ENCODE data around the gene TAF11L13.

DNA sequence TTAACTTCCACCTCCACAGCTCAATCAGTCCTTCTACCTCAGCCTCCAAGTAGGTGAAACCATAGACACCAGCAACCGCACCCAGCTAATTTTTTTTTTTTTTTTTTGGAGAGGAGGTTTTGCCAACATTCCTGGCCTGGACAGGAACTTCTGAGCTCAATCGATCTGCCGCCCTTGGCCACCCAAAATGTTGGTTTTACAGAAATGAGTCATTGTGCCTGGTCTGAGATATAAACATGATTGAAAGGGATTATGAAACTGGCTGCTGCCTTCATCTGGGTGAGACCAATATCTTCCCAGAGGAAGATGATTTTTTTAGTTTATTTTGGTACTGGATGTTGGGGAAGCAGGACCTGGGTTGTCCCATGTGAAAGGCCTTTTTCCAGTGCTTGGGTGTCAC lies 12.5 kb upstream of the TAF11L13 start:
- TF ChIP-seq CTCF (IDR thresholded peaks at IDR 0.05) (no peak), EZH2 (IDR thresholded peaks at IDR 0.05) (no peak), EZH2phosphoT487 (IDR thresholded peaks at IDR 0.05) (no peak)

All from neural progenitor cell (in vitro differentiated cells).